Osteoblast (primary cell): ENCODE results near the gene RASAL3. TPM values are rescaled to one million over a fixed set of nuclear protein-coding genes. Genes with fewer than 3 reads are reported as not detected.
A peak's percentile ranks its signal among the peaks of the same experiment; 100 is the strongest.

Experiments
- DNase-seq: peaks from one replicate; pipeline ENCODE4 v3.0.0; 2011; ENCODE audit warnings: low spot score, mixed read lengths; ENCODE audit not compliant: insufficient read length; ENCODE audit errors: missing footprints
- H2AFZ ChIP-seq: 2 replicates; pipeline ENCODE4 v1.6.0; 2011; ENCODE audit warnings: mild to moderate bottlenecking, low read length
- H3K27ac ChIP-seq: 2 replicates; pipeline ENCODE4 v1.5.1; 2011; ENCODE audit warnings: mild to moderate bottlenecking, low read depth, low read length, moderate library complexity
- H3K27me3 ChIP-seq: 2 replicates; pipeline ENCODE4 v1.6.0; 2012; ENCODE audit warnings: mild to moderate bottlenecking, control low read depth, inconsistent platforms, low read length, moderate library complexity; ENCODE audit not compliant: insufficient read depth
- H3K36me3 ChIP-seq: 2 replicates; pipeline ENCODE4 v1.5.1; 2011; ENCODE audit warnings: mild to moderate bottlenecking, low read length, control low read depth, moderate library complexity; ENCODE audit not compliant: insufficient read depth
- H3K4me1 ChIP-seq: 2 replicates; pipeline ENCODE4 v1.5.1; 2011; ENCODE audit warnings: mild to moderate bottlenecking, low read length, control low read depth, moderate library complexity; ENCODE audit not compliant: insufficient read depth
- H3K4me2 ChIP-seq: 2 replicates; pipeline ENCODE4 v1.6.0; 2011; ENCODE audit warnings: mild to moderate bottlenecking, low read length; ENCODE audit not compliant: insufficient read depth
- H3K4me3 ChIP-seq: fragments of 200-600 bp; sonication (generic); 3 replicates; pipeline ENCODE4 v1.5.1; 2012; ENCODE audit warnings: mild to moderate bottlenecking, low read length, inconsistent platforms; ENCODE audit not compliant: insufficient read depth
- H3K79me2 ChIP-seq: 2 replicates; pipeline ENCODE4 v1.6.0; 2012; ENCODE audit warnings: mild to moderate bottlenecking, low read length, control low read depth, inconsistent platforms; ENCODE audit not compliant: insufficient read depth
- H3K9me3 ChIP-seq: 2 replicates; pipeline ENCODE4 v1.5.1; 2011; ENCODE audit warnings: low read depth, low read length, control low read depth
- H4K20me1 ChIP-seq: 2 replicates; pipeline ENCODE4 v1.6.0; 2012; ENCODE audit warnings: mild to moderate bottlenecking, low read length, control low read depth; ENCODE audit not compliant: insufficient read depth
- CTCF ChIP-seq: IDR thresholded peaks from 2 replicates; pipeline ENCODE4 v1.5.1; 2011; ENCODE audit warnings: mild to moderate bottlenecking, low read depth, low read length, moderate library complexity; ENCODE audit errors: extremely low read depth
- total RNA-seq: library from RNA; depleted of rRNA; stranded (reverse); fragments of >200 nt; gene quantifications from 2 replicates; pipeline ENCODE4 v1.2.3, GENCODE V29; 2012

The RASAL3 gene
- total RNA-seq = under 0.01 TPM in 2 replicates

- Histone ChIP-seq H3K27ac (no peak within 1 kb of the TSS), H2AFZ (no peak within 1 kb of the TSS), H3K36me3 (no peaks in the 10 kb centered on the region), H3K4me1 (peaks cover 6% of the 10 kb centered on the region), H3K4me3 (no peak within 1 kb of the TSS), H4K20me1 (no peaks in the 10 kb centered on the region), H3K79me2 (no peaks in the 10 kb centered on the region), H3K27me3 (peaks cover 26% of the 10 kb centered on the region), H3K4me2 (no peak within 1 kb of the TSS), H3K9me3 (no peaks in the 10 kb centered on the region)
- TF ChIP-seq CTCF = no peak
- peak; percentile 41 for DNase-seq
These were observed at the start of gene RASAL3 for GRCh38 chr19:15464394-15465385. TSS of gene RASAL3 (minus strand) at chr19:15464544. CDS start at chr19:15464358, 186 bp downstream.

GRCh38 chr19:15511671-15512424 is 47.5 kb upstream of the RASAL3 start:
- Histone ChIP-seq H3K27me3 (peaks cover 11% of the 10 kb centered on the region), H3K9me3 (no peaks in the 10 kb centered on the region), H3K36me3 (no peaks in the 10 kb centered on the region), H4K20me1 (no peaks in the 10 kb centered on the region), H2AFZ (no peak overlapping the region), H3K4me1 (no peaks in the 10 kb centered on the region), H3K79me2 (no peaks in the 10 kb centered on the region), H3K4me3 (no peak overlapping the region), H3K4me2 (no peak overlapping the region), H3K27ac (no peak overlapping the region)
- TF ChIP-seq CTCF = no peak
- DNase-seq = no peak

- Histone ChIP-seq H3K4me3 (no peak within 1 kb of the TSS), H3K27me3 (peaks cover 11% of the 10 kb centered on the region), H3K36me3 (no peaks in the 10 kb centered on the region), H2AFZ (no peak within 1 kb of the TSS), H3K9me3 (no peaks in the 10 kb centered on the region), H4K20me1 (no peaks in the 10 kb centered on the region), H3K4me2 (no peak within 1 kb of the TSS), H3K4me1 (no peaks in the 10 kb centered on the region), H3K27ac (no peak within 1 kb of the TSS), H3K79me2 (no peaks in the 10 kb centered on the region)
- TF ChIP-seq CTCF = no peak
- no peak for DNase-seq
These were observed 43.8 kb upstream of the RASAL3 start, which contains the start of gene CYP4F22 for GRCh38 chr19:15508035-15508710. TSS of gene CYP4F22 (plus strand) at chr19:15508525. CDS start at chr19:15525337, 16,812 bp downstream.
